ENCODE data around the gene CTSD. TPM values are rescaled to one million over a fixed set of nuclear protein-coding genes. Genes with fewer than 3 reads are reported as not detected.

Gene CTSD
- total and polyA plus RNA-seq, 2 of the 8 experiments (the other 6 are each of a cell fraction or from before 2014, with no cell fraction given): 169 to 173 TPM

DNA sequence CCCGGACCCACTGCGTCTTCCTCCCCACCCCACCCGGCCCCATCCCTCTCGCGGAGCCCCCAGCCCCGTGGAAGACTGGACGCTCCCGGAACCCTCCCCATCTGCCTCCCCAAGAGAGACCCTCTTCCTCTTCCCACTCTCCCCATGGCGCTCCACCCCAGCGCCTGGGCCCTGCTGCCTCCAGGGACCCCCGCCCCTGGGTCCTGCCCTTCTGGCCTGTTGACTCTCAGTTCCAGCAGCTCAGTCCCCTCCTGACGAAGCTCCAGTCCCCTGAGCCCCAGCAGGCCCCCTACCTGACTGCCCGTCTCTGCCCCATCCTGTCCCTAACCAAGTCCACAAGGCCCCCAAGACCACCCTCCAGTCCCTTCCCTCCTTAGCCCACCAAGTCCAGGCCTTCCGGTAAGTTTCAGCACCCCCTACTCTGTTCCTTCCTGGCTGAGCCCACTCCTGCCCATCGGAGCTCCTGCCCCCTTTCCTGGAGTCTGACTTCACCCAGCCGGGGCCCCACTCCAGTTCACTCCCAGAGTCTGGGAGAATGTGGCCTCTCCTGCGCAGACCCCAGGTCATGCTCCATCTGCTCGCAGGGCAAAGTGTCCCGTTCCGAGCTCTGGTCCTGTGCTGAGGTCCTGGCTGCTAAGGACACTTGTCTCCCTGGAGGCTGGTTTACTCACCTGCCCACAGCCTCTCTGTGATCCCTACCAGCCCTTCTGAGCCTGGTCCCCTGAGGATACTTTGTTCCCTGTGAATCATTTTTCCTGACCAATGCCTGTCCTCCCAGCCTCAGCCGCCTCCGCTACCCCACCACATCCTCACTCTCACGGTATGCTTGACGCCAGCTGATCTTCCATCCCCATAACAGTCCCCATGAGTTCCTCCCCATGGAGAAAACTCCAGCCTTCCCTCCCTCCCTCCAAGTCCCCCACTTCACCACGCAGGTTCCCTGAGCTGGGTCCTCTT lies 14.1 kb downstream of the CTSD start:
- no peak overlapping the region for H3K27ac ChIP-seq (ENCODE audit: low read depth, low read length)

More for the DNA sequence above, 14.1 kb downstream of the CTSD start:
- no peak overlapping the region for H3K56ac ChIP-seq (replicated peaks; ENCODE audit: insufficient read length, low read depth, low read length)
- peaks cover 0 to 12% (median 0%) of the 10 kb centered on the region in 4 experiments; a peak in 3 of 8 replicates for H3K36me3 ChIP-seq (ENCODE audit: control insufficient read depth in 2 of 4, insufficient read depth in 4 of 4, low read length in 3 of 4)
- peaks cover 5 to 14% of the 10 kb centered on the region in 2 experiments for H4K20me1 ChIP-seq (replicated peaks in 1 of 2; ENCODE audit: control insufficient read depth in 1 of 2, insufficient read depth in 2 of 2, low read length in 2 of 2)
- no peak overlapping the region for H2AK5ac ChIP-seq (ENCODE audit: low read depth, low read length)
- DNase-seq (ENCODE audit: low read depth in 1 of 2, low spot score in 2 of 2) (no peak), FAIRE-seq (no peak)
- no peak overlapping the region for H3K23ac ChIP-seq (ENCODE audit: insufficient read length)
- H3K18ac ChIP-seq (ENCODE audit: extremely low read depth, low read length): no peak overlapping the region; the same call in 1 of the 2 replicates
- H3K4me1 ChIP-seq (replicated peaks in 1 of 4; ENCODE audit: control insufficient read depth in 3 of 4, insufficient read depth in 4 of 4, low read length in 3 of 4): peaks cover 0 to 12% (median 4%) of the 10 kb centered on the region in 4 experiments; a peak in 5 of 7 replicates
- no peaks in the 10 kb centered on the region for H3K79me1 ChIP-seq (ENCODE audit: low read depth, low read length)
- 60% methylated on average over 18 of the region's 25 CpGs; no CpG with 5 or more reads in 1 of the 2 experiments for WGBS, 2 experiments (ENCODE audit: extremely low coverage in 1 of 2, insufficient coverage in 1 of 2, insufficient read length in 1 of 2, insufficient replicate concordance in 2 of 2, low coverage in 1 of 2, low lambda C conversion rate in 2 of 2, missing lambda C conversion rate in 1 of 2)
- no peak overlapping the region for H2BK5ac ChIP-seq (ENCODE audit: low read depth, low read length)
- no peak overlapping the region for H4K8ac ChIP-seq (ENCODE audit: extremely low read depth, insufficient read depth, low read length)
- no peak overlapping the region for H2BK120ac ChIP-seq (replicated peaks; ENCODE audit: low read depth, low read length)
- peak overlapping the region; percentile 33 to 65 (median 40); a peak in 7 of 8 replicates for H3K4me3 ChIP-seq (ENCODE audit: extremely low read depth in 1 of 4, insufficient read depth in 2 of 4, low read depth in 3 of 4, low read length in 4 of 4)
- no peak overlapping the region for H2BK15ac ChIP-seq (ENCODE audit: low read length)
- no peak overlapping the region for H2BK20ac ChIP-seq (ENCODE audit: low read length)
- H2BK12ac ChIP-seq (ENCODE audit: low read depth, low read length): no peak overlapping the region
- H4K91ac ChIP-seq (replicated peaks; ENCODE audit: insufficient read length, low read length): no peak overlapping the region
- peaks cover 9% of the 10 kb centered on the region for H3K23me2 ChIP-seq (ENCODE audit: low read depth, low read length)
- H3K9me3 ChIP-seq (ENCODE audit: insufficient read depth in 2 of 2, low read depth in 1 of 2, low read length in 1 of 2): peaks cover 0 to 5% of the 10 kb centered on the region in 2 experiments; a peak in 1 of 4 replicates
- H3K4me2 ChIP-seq (ENCODE audit: insufficient read depth in 1 of 2, low read depth in 2 of 2, low read length in 2 of 2): peak overlapping the region; percentile 58 to 84
- 0 out of 2 replicates have a peak, but pooled peaks have one; percentile 32 for TF ChIP-seq SUZ12 (IDR thresholded peaks at IDR 0.05; ENCODE audit: low read length)
- no peak for TF ChIP-seq SP2 (IDR thresholded peaks at IDR 0.05; ENCODE audit: low read length)
- H2AFZ ChIP-seq (ENCODE audit: low read length): no peak overlapping the region
- H3K14ac ChIP-seq (ENCODE audit: insufficient read length): no peak overlapping the region
- no peak overlapping the region for H4K5ac ChIP-seq (ENCODE audit: insufficient read length, low read depth, low read length)
- ChIA-PET CTCF (ENCODE audit: partially characterized antibody) (interaction anchor here (0.9 to 3.2 kb wide), 5 partner anchors 16 to 110 kb away, joined by 3 to 15 read pairs (median 4); no protein-coding TSS in a partner anchor), POLR2A (ENCODE audit: partially characterized antibody) (interaction anchor here (0.9 to 2.3 kb wide), 6 partner anchors 8 to 55 kb away, joined by 3 to 6 read pairs (median 4); partner anchors contain the start of gene CTSD)
- H3K27me3 ChIP-seq (replicated peaks in 1 of 4; ENCODE audit: control insufficient read depth in 3 of 4, extremely low read depth in 1 of 4, insufficient read depth in 3 of 4, low read length in 3 of 4): peaks cover 12 to 32% (median 27%) of the 10 kb centered on the region in 4 experiments; a peak in 6 of 7 replicates
- no peaks in the 10 kb centered on the region for H3K79me2 ChIP-seq (ENCODE audit: control insufficient read depth in 1 of 2, insufficient read depth in 2 of 2, low read length in 2 of 2)
- no peak overlapping the region for H3K9ac ChIP-seq (replicated peaks in 1 of 4; ENCODE audit: extremely low read depth in 1 of 4, low read depth in 3 of 4, low read length in 3 of 4)
- H3K4ac ChIP-seq (replicated peaks; ENCODE audit: insufficient read length, low read depth, low read length): no peak overlapping the region
